GM06990 (cell line): Measurements from ENCODE around the gene LRMDA.

Experiments used
- DNase-seq: peaks from one replicate; pipeline ENCODE4 v3.0.0-alpha.2; 2011; ENCODE audit not compliant: insufficient read length; ENCODE audit errors: extremely low read depth
- H3K27me3 ChIP-seq: replicated peaks from 2 replicates; pipeline ENCODE4 v1.6.0; 2011; ENCODE audit warnings: low read length; ENCODE audit not compliant: control insufficient read depth, insufficient read depth
- H3K36me3 ChIP-seq: 2 replicates; pipeline ENCODE4 v1.5.1; 2011; ENCODE audit warnings: low read length; ENCODE audit not compliant: control insufficient read depth, insufficient read depth
- H3K4me3 ChIP-seq: replicated peaks from 2 replicates; pipeline ENCODE4 v1.5.1; 2011; ENCODE audit warnings: low read depth, mild to moderate bottlenecking, control low read depth, low read length
- CTCF ChIP-seq: IDR thresholded peaks from 2 replicates; pipeline ENCODE4 v1.5.1; 2011; ENCODE audit warnings: low read length, control low read depth, mild to moderate bottlenecking, inconsistent platforms; ENCODE audit not compliant: insufficient read depth, poor library complexity, severe bottlenecking

Gene LRMDA

GRCh38 chr10:76558586-76558985 is 1127.2 kb downstream of the LRMDA start:
- no peak for DNase-seq
- Histone ChIP-seq H3K27me3 (no peaks in the 10 kb centered on the region), H3K36me3 (no peaks in the 10 kb centered on the region), H3K4me3 (no peak overlapping the region)
- no peak for TF ChIP-seq CTCF

GRCh38 chr10:76558996-76559891 is 1127.8 kb downstream of the LRMDA start:
- H3K27me3 ChIP-seq, result no peaks in the 10 kb centered on the region
- DNase-seq, result no peak
- no peak for TF ChIP-seq CTCF
- no peaks in the 10 kb centered on the region for H3K36me3 ChIP-seq
- H3K4me3 ChIP-seq, result no peak overlapping the region

- no peaks in the 10 kb centered on the region for H3K27me3 ChIP-seq
- H3K36me3 ChIP-seq, result no peaks in the 10 kb centered on the region
- no peak for DNase-seq
- no peak overlapping the region for H3K4me3 ChIP-seq
- no peak for TF ChIP-seq CTCF
Observed at GRCh38 chr10:76559892-76560220, 1128.4 kb downstream of the LRMDA start.

GRCh38 chr10:76560338-76560737 is 1128.9 kb downstream of the LRMDA start:
- H3K4me3 ChIP-seq, result no peak overlapping the region
- DNase-seq, result no peak
- no peak for TF ChIP-seq CTCF
- H3K36me3 ChIP-seq, result no peaks in the 10 kb centered on the region
- H3K27me3 ChIP-seq, result no peaks in the 10 kb centered on the region

- TF ChIP-seq CTCF, result no peak
- Histone ChIP-seq H3K36me3 (no peaks in the 10 kb centered on the region), H3K4me3 (no peak overlapping the region), H3K27me3 (no peaks in the 10 kb centered on the region)
- no peak for DNase-seq
Observed at GRCh38 chr10:76563286-76563685, 1131.9 kb downstream of the LRMDA start.
